GM12892 (cell line): ENCODE results near the gene PEMT.

Experiments
- POLR2A ChIP-seq: IDR thresholded peaks from 2 replicates; pipeline ENCODE4 v1.6.1; 2011; ENCODE audit warnings: low read depth, low read length, control low read depth
- POLR2AphosphoS5 ChIP-seq: IDR thresholded peaks from 2 replicates; pipeline ENCODE4 v1.6.1; 2011; ENCODE audit warnings: low read depth, low read length, control low read depth
- TAF1 ChIP-seq: IDR thresholded peaks from 2 replicates; pipeline ENCODE4 v1.6.1; 2011; ENCODE audit warnings: low read depth, mild to moderate bottlenecking, control low read depth, low read length, borderline replicate concordance

DNA sequence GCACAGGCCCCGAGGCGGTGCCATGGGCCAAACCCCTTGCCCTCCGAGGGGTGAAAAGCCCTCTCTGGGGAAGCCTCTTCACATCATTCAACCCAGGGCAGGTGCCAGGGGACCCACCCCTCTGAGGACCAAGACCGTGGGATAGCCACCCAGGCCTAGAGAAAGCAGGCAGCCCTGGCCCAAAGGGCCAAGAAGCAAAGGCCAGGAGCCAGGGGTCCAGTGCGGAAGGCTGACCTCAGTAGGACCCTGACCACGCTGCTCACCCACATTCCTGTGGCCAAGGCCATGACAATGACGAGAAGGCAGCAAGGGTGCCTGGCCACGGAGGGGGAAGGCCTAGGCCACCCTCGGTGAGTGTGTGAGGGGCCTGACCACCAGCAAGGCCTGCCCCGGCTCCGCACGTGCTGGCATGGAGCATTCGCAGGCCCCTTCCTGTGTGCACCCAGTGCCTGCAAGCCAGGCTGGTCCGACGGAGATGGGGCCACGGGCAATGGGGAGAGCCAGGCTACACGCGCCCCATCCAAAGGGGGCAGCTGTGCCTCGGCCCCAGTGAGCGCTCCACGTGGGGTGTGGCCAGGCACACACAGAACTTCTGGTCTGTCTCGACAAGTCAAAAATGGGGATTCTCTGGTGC, 70.8 kb downstream of the PEMT start:
- TF ChIP-seq TAF1 = no peak
- no peak for TF ChIP-seq POLR2A
- no peak for TF ChIP-seq POLR2AphosphoS5
